NT2/D1 (cell line): ENCODE data around the gene IMMP2L.

ENCODE experiments used
- DNase-seq: peaks from one replicate; pipeline ENCODE4 v3.0.0-alpha.2; 2011; ENCODE audit warnings: low read depth, low spot score
- H3K27me3 ChIP-seq: 2 replicates; pipeline ENCODE4 v1.6.0; 2011; ENCODE audit warnings: mild to moderate bottlenecking; ENCODE audit not compliant: insufficient read length, insufficient read depth
- H3K36me3 ChIP-seq: 2 replicates; pipeline ENCODE4 v1.6.1; 2011; ENCODE audit warnings: mild to moderate bottlenecking, low read length, mixed read lengths; ENCODE audit not compliant: insufficient read depth, insufficient read length
- H3K4me1 ChIP-seq: 2 replicates; pipeline ENCODE4 v1.5.1; 2011; ENCODE audit not compliant: insufficient read depth, insufficient read length
- H3K4me3 ChIP-seq: 2 replicates; pipeline ENCODE4 v1.5.1; 2011; ENCODE audit warnings: low read depth; ENCODE audit not compliant: insufficient read length
- H3K9ac ChIP-seq: 2 replicates; pipeline ENCODE4 v1.6.0; 2011; ENCODE audit warnings: low read depth; ENCODE audit not compliant: insufficient read length
- H3K9me3 ChIP-seq: 2 replicates; pipeline ENCODE4 v1.5.1; 2011; ENCODE audit warnings: mild to moderate bottlenecking, low read length; ENCODE audit not compliant: insufficient read depth
- SUZ12 ChIP-seq: IDR thresholded peaks from 2 replicates; pipeline ENCODE4 v1.6.1; 2011; ENCODE audit not compliant: insufficient read length, insufficient read depth; ENCODE audit errors: extremely low read depth
- YY1 ChIP-seq: IDR thresholded peaks from 2 replicates; pipeline ENCODE4 v1.6.1; 2011; ENCODE audit not compliant: insufficient read length, insufficient read depth
- ZNF274 ChIP-seq: IDR thresholded peaks from 2 replicates; pipeline ENCODE4 v1.6.1; 2011; ENCODE audit warnings: mild to moderate bottlenecking, low read depth, low read length

IMMP2L gene

DNA sequence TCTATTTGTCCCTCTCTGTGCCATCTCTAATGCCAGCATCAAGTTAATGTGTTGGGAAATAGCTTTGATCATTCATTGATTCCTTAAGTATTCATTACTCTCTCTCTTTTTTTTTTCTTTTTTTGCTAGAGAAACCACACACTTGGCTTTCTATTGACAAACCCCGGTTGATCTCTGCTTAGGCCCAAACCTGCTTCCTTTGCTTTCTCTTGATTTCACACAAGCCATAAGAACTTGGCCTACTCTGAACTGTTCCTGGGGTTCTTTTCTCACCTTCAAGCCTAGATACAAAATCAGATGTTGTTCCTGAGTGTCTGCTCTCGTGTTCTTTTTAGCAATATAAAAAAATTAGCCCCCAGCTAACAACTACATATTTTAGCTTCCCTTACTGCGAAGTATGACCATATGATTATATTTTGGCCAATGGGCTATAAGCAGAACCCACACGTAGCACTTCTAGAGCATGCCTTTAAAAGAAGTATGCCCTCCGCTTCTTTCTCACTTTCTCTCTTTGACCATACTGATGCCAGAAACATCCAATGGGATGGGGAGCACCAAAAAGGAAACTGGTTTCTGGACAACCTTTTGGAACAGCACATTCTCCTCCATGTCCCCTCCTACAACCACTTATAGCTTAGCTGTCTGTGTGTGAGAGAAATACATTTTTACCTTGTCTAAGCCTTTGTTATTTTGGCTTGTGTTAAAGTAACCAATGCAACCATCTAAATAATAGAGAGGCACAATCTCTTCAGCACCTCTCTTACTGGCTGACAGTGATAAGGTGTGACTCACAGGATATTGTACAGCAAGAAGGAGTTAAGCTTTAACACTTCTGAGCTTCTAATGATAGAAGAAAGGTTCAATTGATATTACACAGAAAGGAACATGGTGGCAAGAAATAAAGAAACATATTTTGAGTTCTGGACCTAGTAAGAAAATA, 568.0 kb downstream of the IMMP2L start:
- no peak for DNase-seq
- no peaks in the 10 kb centered on the region for H3K27me3 ChIP-seq
- H3K4me3 ChIP-seq, result no peak overlapping the region
- TF ChIP-seq YY1, result no peak
- no peak for TF ChIP-seq ZNF274
- TF ChIP-seq SUZ12, result no peak
- no peaks in the 10 kb centered on the region for H3K9me3 ChIP-seq
- H3K9ac ChIP-seq, result no peak overlapping the region
- H3K4me1 ChIP-seq, result no peaks in the 10 kb centered on the region
- no peaks in the 10 kb centered on the region for H3K36me3 ChIP-seq

DNA sequence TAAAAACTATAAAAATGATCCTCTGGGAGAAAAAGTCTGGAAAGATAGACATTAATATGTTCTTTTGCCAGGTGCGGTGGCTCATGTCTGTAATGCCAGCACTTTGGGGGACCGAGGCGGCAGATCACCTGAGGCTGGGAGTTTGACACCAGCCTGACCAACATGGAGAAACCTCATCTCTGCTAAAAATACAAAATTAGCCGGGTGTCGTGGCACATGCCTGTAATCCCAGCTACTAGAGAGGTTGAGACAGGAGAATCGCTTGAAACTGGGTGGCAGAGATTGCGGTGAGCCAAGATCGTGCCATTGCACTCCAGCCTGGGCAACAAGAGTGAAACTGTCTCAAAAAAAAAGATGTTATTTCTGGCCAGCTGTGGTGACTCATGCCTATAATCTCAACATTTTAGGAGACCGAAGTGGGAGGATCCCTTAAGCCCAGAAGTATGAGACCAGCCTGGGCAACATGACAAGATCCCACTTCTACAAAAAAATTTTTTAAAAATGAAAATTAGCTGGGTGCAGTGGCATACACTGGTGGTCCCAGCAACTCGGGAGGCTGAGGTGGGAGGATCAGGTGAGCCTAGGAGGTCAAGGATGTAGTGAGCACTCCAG, 573.3 kb downstream of the IMMP2L start:
- H3K4me3 ChIP-seq, result no peak overlapping the region
- no peak for DNase-seq
- H3K9ac ChIP-seq, result no peak overlapping the region
- no peaks in the 10 kb centered on the region for H3K27me3 ChIP-seq
- no peak for TF ChIP-seq SUZ12
- no peak for TF ChIP-seq YY1
- TF ChIP-seq ZNF274, result no peak
- H3K4me1 ChIP-seq, result no peaks in the 10 kb centered on the region
- no peaks in the 10 kb centered on the region for H3K36me3 ChIP-seq
- H3K9me3 ChIP-seq, result no peaks in the 10 kb centered on the region

DNA sequence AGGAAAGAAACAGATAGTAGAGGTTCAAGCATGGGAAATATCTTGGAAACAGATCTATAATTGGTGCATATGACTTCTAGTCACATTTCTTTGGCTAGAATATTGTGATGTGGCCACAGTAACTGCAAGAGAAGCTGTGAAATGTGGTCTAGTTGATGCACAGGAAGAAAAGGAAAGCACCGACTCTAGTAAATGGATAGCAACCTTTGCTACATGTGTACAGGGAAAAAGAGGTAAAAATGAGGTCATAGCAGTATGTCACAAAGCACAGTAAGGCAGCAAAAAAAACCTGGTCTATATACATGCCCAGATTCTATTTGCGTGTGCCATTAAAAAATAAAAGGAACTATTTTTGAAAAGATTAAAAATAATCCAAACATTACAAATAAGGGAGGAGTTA, 573.9 kb downstream of the IMMP2L start:
- Histone ChIP-seq H3K4me1 (no peaks in the 10 kb centered on the region), H3K4me3 (no peak overlapping the region), H3K36me3 (no peaks in the 10 kb centered on the region), H3K27me3 (no peaks in the 10 kb centered on the region), H3K9me3 (no peaks in the 10 kb centered on the region), H3K9ac (no peak overlapping the region)
- no peak for TF ChIP-seq YY1
- no peak for TF ChIP-seq SUZ12
- no peak for TF ChIP-seq ZNF274
- no peak for DNase-seq

DNA sequence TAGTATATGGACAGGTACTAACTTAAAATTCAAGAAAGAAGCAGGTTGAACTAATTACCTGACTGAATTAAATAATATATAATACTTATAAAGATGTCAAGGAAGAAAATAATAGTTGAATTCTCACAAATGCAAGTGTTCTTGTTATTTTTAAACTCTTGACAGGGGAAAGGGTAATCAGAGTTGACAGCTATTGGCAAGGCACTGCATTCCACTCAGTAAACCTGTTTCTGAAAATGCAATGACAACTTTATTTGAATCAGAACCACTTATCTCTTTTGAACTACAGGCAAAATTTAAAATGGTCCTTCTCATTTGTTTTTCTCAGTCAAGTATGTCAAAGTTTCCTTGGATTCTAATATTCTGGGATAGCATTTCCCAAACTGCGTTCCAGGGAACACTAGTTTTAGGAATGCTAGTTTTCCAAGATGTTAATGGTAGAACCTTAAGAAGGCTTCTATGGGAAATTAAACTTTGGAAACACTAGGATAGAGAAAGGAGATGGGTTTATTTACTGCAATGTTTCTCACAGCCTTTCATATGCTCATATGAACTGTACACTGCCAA, 575.1 kb downstream of the IMMP2L start:
- TF ChIP-seq YY1 (no peak), SUZ12 (no peak), ZNF274 (no peak)
- Histone ChIP-seq H3K36me3 (no peaks in the 10 kb centered on the region), H3K27me3 (no peaks in the 10 kb centered on the region), H3K9me3 (no peaks in the 10 kb centered on the region), H3K9ac (no peak overlapping the region), H3K4me1 (no peaks in the 10 kb centered on the region), H3K4me3 (no peak overlapping the region)
- no peak for DNase-seq

DNA sequence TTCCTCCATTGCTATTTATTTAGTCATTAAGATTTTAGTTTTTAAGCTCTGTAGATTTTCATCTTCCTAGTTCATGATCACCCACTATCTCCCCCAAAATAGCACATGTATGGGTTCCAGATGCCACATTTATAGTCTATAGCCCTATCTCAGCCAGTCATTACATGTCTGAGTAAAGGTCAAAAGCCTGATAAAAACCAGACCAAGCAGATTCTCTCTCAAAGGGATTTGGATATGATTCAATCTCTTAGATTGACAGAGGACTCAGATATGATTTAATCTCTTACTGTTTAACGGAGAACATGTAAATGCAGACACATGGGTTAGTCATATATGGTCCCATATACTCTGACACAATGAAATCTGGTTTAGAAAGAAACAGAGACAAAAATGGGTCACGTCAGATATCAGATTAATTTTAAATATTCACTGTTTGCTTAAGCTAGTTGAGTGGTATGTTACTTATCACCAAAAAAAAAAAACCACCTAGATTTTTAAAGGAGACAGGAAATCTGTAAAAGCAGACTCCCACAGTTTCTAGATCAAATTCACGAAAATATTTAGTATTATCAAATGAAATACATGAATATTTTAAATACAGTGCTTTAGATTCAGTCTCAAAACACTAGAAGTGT, 578.4 kb downstream of the IMMP2L start:
- H3K4me1 ChIP-seq, result no peaks in the 10 kb centered on the region
- no peaks in the 10 kb centered on the region for H3K27me3 ChIP-seq
- no peaks in the 10 kb centered on the region for H3K36me3 ChIP-seq
- H3K9me3 ChIP-seq, result no peaks in the 10 kb centered on the region
- H3K9ac ChIP-seq, result no peak overlapping the region
- no peak for DNase-seq
- TF ChIP-seq YY1 (no peak), SUZ12 (no peak), ZNF274 (no peak)
- no peak overlapping the region for H3K4me3 ChIP-seq

DNA sequence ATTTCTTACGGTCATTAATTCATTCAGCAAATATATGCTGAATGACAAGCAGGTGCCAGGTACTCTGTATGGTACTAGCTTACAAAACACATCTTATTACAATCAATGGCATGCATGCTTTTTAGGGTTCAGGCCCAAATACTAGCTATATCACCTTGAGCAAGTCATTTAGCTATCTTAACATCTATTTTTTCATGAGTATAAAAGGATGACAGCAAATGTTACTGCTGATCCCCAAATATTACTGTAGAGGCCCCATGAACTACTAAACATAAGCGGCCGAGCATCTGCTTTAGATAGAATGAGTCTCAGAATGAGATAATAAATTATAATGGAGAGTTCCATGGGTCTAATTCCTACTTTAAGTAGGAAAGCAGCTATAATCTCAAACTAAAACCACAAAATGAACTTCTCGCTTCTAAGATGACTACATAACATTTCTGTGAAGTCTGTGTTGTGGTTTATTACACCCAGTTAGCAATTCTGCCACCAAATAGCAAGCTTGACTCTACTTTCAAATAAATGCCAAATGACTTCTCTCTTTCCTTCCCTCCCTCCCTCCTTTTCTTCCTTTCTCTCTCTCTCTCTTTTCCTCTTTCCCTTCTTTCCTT, 585.1 kb downstream of the IMMP2L start:
- no peaks in the 10 kb centered on the region for H3K9me3 ChIP-seq
- no peak overlapping the region for H3K4me3 ChIP-seq
- no peak for DNase-seq
- TF ChIP-seq YY1 (no peak), SUZ12 (no peak), ZNF274 (no peak)
- H3K9ac ChIP-seq, result no peak overlapping the region
- no peaks in the 10 kb centered on the region for H3K27me3 ChIP-seq
- H3K36me3 ChIP-seq, result no peaks in the 10 kb centered on the region
- no peaks in the 10 kb centered on the region for H3K4me1 ChIP-seq

DNA sequence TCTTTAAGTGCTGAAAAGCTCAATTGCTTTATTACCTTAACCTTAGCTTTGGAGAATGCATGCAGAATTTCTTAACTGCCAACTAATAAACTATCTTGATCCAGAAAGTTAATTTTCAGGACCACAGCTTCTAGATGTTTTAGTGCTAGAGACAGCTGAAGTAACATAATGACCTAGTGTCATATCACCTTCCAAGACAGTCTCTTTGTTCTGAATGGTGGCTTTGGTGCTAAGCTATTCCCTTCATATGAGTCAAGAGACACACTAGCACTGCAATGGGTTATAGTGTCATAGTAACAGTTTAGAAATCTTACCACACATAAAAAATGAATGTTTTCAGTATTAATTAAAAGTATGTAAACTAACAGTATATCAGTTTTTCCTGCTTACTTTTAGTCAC, 586.8 kb downstream of the IMMP2L start:
- no peak for DNase-seq
- no peaks in the 10 kb centered on the region for H3K27me3 ChIP-seq
- H3K36me3 ChIP-seq, result no peaks in the 10 kb centered on the region
- TF ChIP-seq ZNF274, result no peak
- no peak for TF ChIP-seq SUZ12
- no peak for TF ChIP-seq YY1
- no peak overlapping the region for H3K9ac ChIP-seq
- no peak overlapping the region for H3K4me3 ChIP-seq
- H3K4me1 ChIP-seq, result no peaks in the 10 kb centered on the region
- H3K9me3 ChIP-seq, result no peaks in the 10 kb centered on the region
